H9 (cell line): Measurements from ENCODE around the gene SKIC2. TPM values are rescaled to one million over a fixed set of nuclear protein-coding genes. Genes with fewer than 3 reads are reported as not detected.

ENCODE experiments used
- DNase-seq: peaks from one replicate; pipeline ENCODE4 v3.0.0-alpha.2; 2017
- H2AFZ ChIP-seq: one replicate; pipeline ENCODE4 v1.6.1; 2013; ENCODE audit warnings: mild to moderate bottlenecking, low read length, control low read depth, moderate library complexity
- H2AK5ac ChIP-seq: 2 replicates; pipeline ENCODE4 v1.6.1; 2013; ENCODE audit warnings: low read length, control low read depth, mixed read lengths; ENCODE audit not compliant: insufficient read length
- H2BK120ac ChIP-seq: one replicate; pipeline ENCODE4 v1.6.1; 2013; ENCODE audit warnings: low read depth, mild to moderate bottlenecking, low read length, control low read depth, inconsistent platforms; ENCODE audit not compliant: poor library complexity, severe bottlenecking
- H2BK12ac ChIP-seq: 2 replicates; pipeline ENCODE4 v1.6.1; 2013; ENCODE audit warnings: low read length, control low read depth, mixed read lengths, low read depth; ENCODE audit not compliant: insufficient read length
- H2BK15ac ChIP-seq: 2 replicates; pipeline ENCODE4 v1.6.1; 2013; ENCODE audit warnings: low read depth, low read length, control low read depth
- H2BK20ac ChIP-seq: one replicate; pipeline ENCODE4 v1.6.1; 2013; ENCODE audit warnings: low read depth, mild to moderate bottlenecking, low read length, control low read depth, inconsistent platforms; ENCODE audit not compliant: poor library complexity, severe bottlenecking
- H2BK5ac ChIP-seq: 2 replicates; pipeline ENCODE4 v1.6.1; 2013; ENCODE audit warnings: low read length, control low read depth, mixed read lengths; ENCODE audit not compliant: insufficient read length
- H3K14ac ChIP-seq: 2 replicates; pipeline ENCODE4 v1.6.1; 2013; ENCODE audit warnings: low read length, control low read depth; ENCODE audit not compliant: insufficient read depth
- H3K18ac ChIP-seq: 2 replicates; pipeline ENCODE4 v1.6.1; 2013; ENCODE audit warnings: low read depth, mild to moderate bottlenecking, mixed read lengths, low read length, control low read depth; ENCODE audit not compliant: insufficient read length
- H3K23ac ChIP-seq: 2 replicates; pipeline ENCODE4 v1.6.1; 2013; ENCODE audit warnings: low read length, control low read depth, mixed read lengths, low read depth; ENCODE audit not compliant: insufficient read length
- H3K23me2 ChIP-seq: 2 replicates; pipeline ENCODE4 v1.6.1; 2013; ENCODE audit warnings: low read depth, mild to moderate bottlenecking, mixed read lengths, low read length, control low read depth; ENCODE audit not compliant: insufficient read length, poor library complexity, severe bottlenecking
- H3K27ac ChIP-seq: 2 replicates; pipeline ENCODE4 v1.5.1; 2013; ENCODE audit warnings: low read length, control low read depth, mixed read lengths, low read depth; ENCODE audit not compliant: insufficient read length
- H3K27me3 ChIP-seq: 2 replicates; pipeline ENCODE4 v1.6.1; 2013; ENCODE audit warnings: low read length, control low read depth, inconsistent platforms; ENCODE audit not compliant: insufficient read depth
- H3K4ac ChIP-seq: 2 replicates; pipeline ENCODE4 v1.6.1; 2013; ENCODE audit warnings: low read depth, mild to moderate bottlenecking, control low read depth, inconsistent platforms, low read length, moderate library complexity
- H3K4me1 ChIP-seq: 2 replicates; pipeline ENCODE4 v1.6.1; 2013; ENCODE audit warnings: low read length, control low read depth, inconsistent platforms; ENCODE audit not compliant: insufficient read depth
- H3K4me2 ChIP-seq: 2 replicates; pipeline ENCODE4 v1.6.1; 2013; ENCODE audit warnings: low read length, control low read depth, mixed read lengths; ENCODE audit not compliant: insufficient read length, insufficient read depth
- H3K56ac ChIP-seq: 2 replicates; pipeline ENCODE4 v1.6.1; 2013; ENCODE audit warnings: low read depth, mild to moderate bottlenecking, mixed read lengths, low read length, control low read depth; ENCODE audit not compliant: insufficient read length
- H3K79me1 ChIP-seq: 2 replicates; pipeline ENCODE4 v1.6.1; 2013; ENCODE audit warnings: low read depth, mild to moderate bottlenecking, moderate library complexity, low read length, control low read depth, inconsistent platforms; ENCODE audit not compliant: insufficient read depth, poor library complexity, severe bottlenecking
- H3K79me2 ChIP-seq: 2 replicates; pipeline ENCODE4 v1.6.1; 2013; ENCODE audit warnings: low read length, control low read depth, inconsistent platforms; ENCODE audit not compliant: insufficient read depth
- H3K9ac ChIP-seq: 2 replicates; pipeline ENCODE4 v1.6.1; 2013; ENCODE audit warnings: low read length, control low read depth, mixed read lengths; ENCODE audit not compliant: insufficient read length; ENCODE audit errors: extremely low read depth
- H3K9me3 ChIP-seq: one replicate; pipeline ENCODE4 v1.6.1; 2013; ENCODE audit warnings: low read depth, low read length, inconsistent platforms; ENCODE audit not compliant: control insufficient read depth
- H3T11ph ChIP-seq: one replicate; pipeline ENCODE4 v1.6.1; 2013; ENCODE audit warnings: mild to moderate bottlenecking, low read length, control low read depth, inconsistent platforms
- H4K20me1 ChIP-seq: one replicate; pipeline ENCODE4 v1.6.1; 2013; ENCODE audit not compliant: control insufficient read depth, insufficient read length, insufficient read depth
- H4K5ac ChIP-seq: 2 replicates; pipeline ENCODE4 v1.6.1; 2013; ENCODE audit warnings: low read depth, mild to moderate bottlenecking, mixed read lengths, low read length, control low read depth; ENCODE audit not compliant: insufficient read length
- H4K8ac ChIP-seq: replicated peaks from 2 replicates; pipeline ENCODE4 v1.6.1; 2013; ENCODE audit warnings: low read length, control low read depth, mixed read lengths, low read depth; ENCODE audit not compliant: insufficient read length
- H4K91ac ChIP-seq: 2 replicates; pipeline ENCODE4 v1.6.1; 2013; ENCODE audit warnings: low read depth, mild to moderate bottlenecking, moderate library complexity, mixed read lengths, low read length, control low read depth; ENCODE audit not compliant: insufficient read length
- H3K27ac Mint-ChIP-seq, 3 experiments: 2 replicates in 2 of 3; 3 replicates in 1 of 3; pipeline ENCODE4 v1.8.0; 2020 to 2021; ENCODE audit warnings: mixed read lengths in 3 of 3, mild to moderate bottlenecking in 1 of 3, moderate library complexity in 1 of 3
- H3K27me3 Mint-ChIP-seq: 2 replicates; pipeline ENCODE4 v1.8.0; 2021; ENCODE audit warnings: low read depth, mild to moderate bottlenecking, moderate library complexity, mixed read lengths
- H3K36me3 Mint-ChIP-seq, 3 experiments: 2 replicates in 2 of 3; 3 replicates in 1 of 3; pipeline ENCODE4 v1.8.0; 2020 to 2021; ENCODE audit warnings: low read depth in 3 of 3, mixed read lengths in 3 of 3; ENCODE audit not compliant: insufficient read depth in 1 of 3
- H3K4me1 Mint-ChIP-seq, 2 experiments: 2 replicates each; pipeline ENCODE4 v1.8.0; 2020; ENCODE audit warnings: mixed read lengths in 2 of 2
- H3K4me3 Mint-ChIP-seq, 2 experiments: 2 replicates in 1 of 2; 3 replicates in 1 of 2; pipeline ENCODE4 v1.8.0; 2020 to 2021; ENCODE audit warnings: mild to moderate bottlenecking in 2 of 2, mixed read lengths in 2 of 2, moderate library complexity in 1 of 2
- H3K9me3 Mint-ChIP-seq, 2 experiments: 2 replicates in 1 of 2; 3 replicates in 1 of 2; pipeline ENCODE4 v1.8.0; 2020; ENCODE audit warnings: mild to moderate bottlenecking in 2 of 2, mixed read lengths in 2 of 2, moderate library complexity in 1 of 2
- WGBS: extraction: QIAGEN DNeasy Blood & Tissue Kit; methylation state at CpG from one replicate; pipeline ENCODE4 v1.1.7; 2013; ENCODE audit warnings: missing lambda C conversion rate, low lambda C conversion rate, mixed read lengths; ENCODE audit not compliant: insufficient read length; ENCODE audit errors: extremely low coverage; 5-methylcytosine and 5-hydroxymethylcytosine counted together
- total RNA-seq: library from RNA; stranded (reverse); gene quantifications from 2 replicates; pipeline ENCODE4 v1.2.1, GENCODE V29; 2021
- TF ChIP-seq, protein P1 (sequence below): fragments of 200-600 bp; sonication (generic); conservative IDR thresholded peaks from 3 replicates; pipeline ENCODE4 v1.8.0; 2021; ENCODE audit warnings: antibody characterized with exemption, mild to moderate bottlenecking

Gene SKIC2
- total RNA-seq, 1 experiment from 2014 or later = 86.2 TPM

DNA sequence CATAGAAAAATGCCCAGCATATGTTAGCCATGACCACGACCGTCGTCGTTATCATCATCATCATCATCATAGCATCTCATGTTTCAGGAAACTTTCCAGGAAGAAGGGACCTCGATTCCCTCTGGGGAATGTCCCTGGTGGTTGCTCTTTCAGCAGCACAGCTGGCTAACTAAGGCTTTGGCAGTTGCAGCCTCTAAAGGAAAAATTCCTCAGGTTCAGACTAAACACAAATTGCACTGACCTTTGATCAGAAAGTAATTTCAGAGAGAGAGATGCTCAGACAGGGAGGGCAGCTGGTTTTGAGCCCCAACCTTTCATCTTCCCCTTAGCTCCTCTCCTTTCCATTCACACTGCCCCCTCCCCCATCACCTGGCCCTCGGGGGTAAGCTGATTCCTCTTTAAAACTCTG lies 18.7 kb upstream of the SKIC2 start:
- Histone ChIP-seq H3K4me2 (no peak overlapping the region), H2BK5ac (no peak overlapping the region), H3K9me3 (no peaks in the 10 kb centered on the region), H3K23ac (no peak overlapping the region), H2AFZ (no peak overlapping the region), H3K79me2 (no peaks in the 10 kb centered on the region), H4K20me1 (no peaks in the 10 kb centered on the region), H2BK12ac (no peak overlapping the region), H3K27me3 (no peaks in the 10 kb centered on the region), H3K56ac (no peak overlapping the region), H3K27ac (no peak overlapping the region), H3K4ac (no peak overlapping the region), H2BK15ac (no peak overlapping the region), H2AK5ac (no peak overlapping the region), H3K79me1 (no peaks in the 10 kb centered on the region), H4K91ac (no peak overlapping the region), H3K23me2 (no peaks in the 10 kb centered on the region), H2BK120ac (no peak overlapping the region), H3K9ac (no peak overlapping the region), H3T11ph (no peak overlapping the region), H3K14ac (no peak overlapping the region), H3K18ac (no peak overlapping the region), H2BK20ac (no peak overlapping the region), H4K8ac (no peak overlapping the region), H3K4me1 (peaks cover 2% of the 10 kb centered on the region; the same call in 1 of the 2 replicates), H4K5ac (no peak overlapping the region)
- TF ChIP-seq, protein P1, sequence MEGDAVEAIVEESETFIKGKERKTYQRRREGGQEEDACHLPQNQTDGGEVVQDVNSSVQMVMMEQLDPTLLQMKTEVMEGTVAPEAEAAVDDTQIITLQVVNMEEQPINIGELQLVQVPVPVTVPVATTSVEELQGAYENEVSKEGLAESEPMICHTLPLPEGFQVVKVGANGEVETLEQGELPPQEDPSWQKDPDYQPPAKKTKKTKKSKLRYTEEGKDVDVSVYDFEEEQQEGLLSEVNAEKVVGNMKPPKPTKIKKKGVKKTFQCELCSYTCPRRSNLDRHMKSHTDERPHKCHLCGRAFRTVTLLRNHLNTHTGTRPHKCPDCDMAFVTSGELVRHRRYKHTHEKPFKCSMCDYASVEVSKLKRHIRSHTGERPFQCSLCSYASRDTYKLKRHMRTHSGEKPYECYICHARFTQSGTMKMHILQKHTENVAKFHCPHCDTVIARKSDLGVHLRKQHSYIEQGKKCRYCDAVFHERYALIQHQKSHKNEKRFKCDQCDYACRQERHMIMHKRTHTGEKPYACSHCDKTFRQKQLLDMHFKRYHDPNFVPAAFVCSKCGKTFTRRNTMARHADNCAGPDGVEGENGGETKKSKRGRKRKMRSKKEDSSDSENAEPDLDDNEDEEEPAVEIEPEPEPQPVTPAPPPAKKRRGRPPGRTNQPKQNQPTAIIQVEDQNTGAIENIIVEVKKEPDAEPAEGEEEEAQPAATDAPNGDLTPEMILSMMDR = no peak
- peaks cover 34% of the 10 kb centered on the region for H3K27me3 Mint-ChIP-seq
- no peaks in the 10 kb centered on the region; a peak in 1 of 7 replicates for H3K36me3 Mint-ChIP-seq
- H3K27ac Mint-ChIP-seq = no peak overlapping the region; a peak in 1 of 7 replicates
- H3K4me3 Mint-ChIP-seq = no peak overlapping the region
- no peak for DNase-seq
- H3K4me1 Mint-ChIP-seq = peaks cover 6 to 11% of the 10 kb centered on the region in 2 experiments
- no CpG with 5 or more reads among the region's 6 CpGs for WGBS
- no peaks in the 10 kb centered on the region; a peak in 1 of 5 replicates for H3K9me3 Mint-ChIP-seq
